ENCODE results near the gene FNDC7.
"Not testable (repeated sequence)": the region's sequence is repeated elsewhere in the genome, so short reads cannot be mapped to it uniquely, and the experiment has no call there.

DNA sequence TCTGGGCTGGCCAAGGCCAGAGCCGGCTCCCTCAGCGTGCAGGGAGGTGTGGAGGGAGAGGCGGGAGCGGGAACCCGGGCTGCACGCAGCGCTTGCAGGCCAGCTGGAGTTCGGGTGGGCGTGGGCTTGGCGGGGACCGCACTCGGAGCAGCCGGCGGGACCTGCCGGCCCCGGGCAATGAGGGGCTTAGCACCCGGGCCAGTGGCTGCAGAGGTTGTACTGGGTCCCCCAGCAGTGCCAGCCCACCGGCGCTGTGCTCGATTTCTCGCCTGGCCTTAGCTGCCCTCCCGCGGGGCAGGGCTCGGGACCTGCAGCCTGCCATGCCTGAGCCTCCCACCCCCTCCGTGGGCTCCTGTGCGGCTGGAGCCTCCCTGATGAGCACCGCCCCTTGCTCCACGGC is 45.3 kb upstream of the FNDC7 start:
- TF ChIP-seq, protein P1, sequence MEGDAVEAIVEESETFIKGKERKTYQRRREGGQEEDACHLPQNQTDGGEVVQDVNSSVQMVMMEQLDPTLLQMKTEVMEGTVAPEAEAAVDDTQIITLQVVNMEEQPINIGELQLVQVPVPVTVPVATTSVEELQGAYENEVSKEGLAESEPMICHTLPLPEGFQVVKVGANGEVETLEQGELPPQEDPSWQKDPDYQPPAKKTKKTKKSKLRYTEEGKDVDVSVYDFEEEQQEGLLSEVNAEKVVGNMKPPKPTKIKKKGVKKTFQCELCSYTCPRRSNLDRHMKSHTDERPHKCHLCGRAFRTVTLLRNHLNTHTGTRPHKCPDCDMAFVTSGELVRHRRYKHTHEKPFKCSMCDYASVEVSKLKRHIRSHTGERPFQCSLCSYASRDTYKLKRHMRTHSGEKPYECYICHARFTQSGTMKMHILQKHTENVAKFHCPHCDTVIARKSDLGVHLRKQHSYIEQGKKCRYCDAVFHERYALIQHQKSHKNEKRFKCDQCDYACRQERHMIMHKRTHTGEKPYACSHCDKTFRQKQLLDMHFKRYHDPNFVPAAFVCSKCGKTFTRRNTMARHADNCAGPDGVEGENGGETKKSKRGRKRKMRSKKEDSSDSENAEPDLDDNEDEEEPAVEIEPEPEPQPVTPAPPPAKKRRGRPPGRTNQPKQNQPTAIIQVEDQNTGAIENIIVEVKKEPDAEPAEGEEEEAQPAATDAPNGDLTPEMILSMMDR (conservative IDR thresholded peaks at IDR 0.05 in 1 of 2, IDR thresholded peaks at IDR 0.05 in 1 of 2; ENCODE audit: extremely low read depth in 1 of 2, insufficient read depth in 1 of 2, low read depth in 1 of 2, low read length in 2 of 2), result not testable (repeated sequence)
- TF ChIP-seq EZH2 (IDR thresholded peaks at IDR 0.05; ENCODE audit: borderline replicate concordance, low read length), result not testable (repeated sequence)
